ENCODE measurements around the gene NAV1.

DNA sequence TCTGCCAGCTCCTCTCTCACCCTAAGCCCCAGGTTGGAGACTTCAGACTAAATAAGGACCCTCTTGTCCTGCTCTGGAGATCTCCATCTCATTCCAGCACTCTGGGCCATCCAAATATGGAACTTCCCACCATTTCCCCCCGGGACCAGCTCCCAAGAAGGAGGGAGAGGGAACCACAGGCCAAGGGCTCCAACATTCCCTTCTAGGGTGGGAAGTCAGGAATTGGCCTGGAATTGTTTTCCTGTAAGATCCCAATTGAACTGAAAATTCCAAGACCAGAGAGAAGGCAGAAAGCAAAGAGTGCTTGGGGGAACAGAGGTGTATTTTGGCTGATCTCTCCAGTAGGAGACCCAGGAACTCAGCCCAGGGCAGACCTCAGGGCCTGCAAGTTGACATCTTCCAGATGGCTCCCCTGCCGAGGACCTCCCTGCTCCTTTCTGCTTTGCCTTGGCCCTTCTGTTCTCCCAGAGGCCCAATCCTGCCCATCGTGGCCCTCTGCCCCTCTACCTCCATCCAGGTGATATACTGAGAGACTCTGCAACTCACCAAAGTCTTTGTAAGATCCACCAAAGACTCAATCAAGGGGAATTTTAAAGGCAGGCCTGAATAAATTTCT is 46.9 kb upstream of the NAV1 start:
- TF ChIP-seq POLR2A (IDR thresholded peaks at IDR 0.05; ENCODE audit: low read length) (no peak), GATA1 (IDR thresholded peaks at IDR 0.05; ENCODE audit: low read depth, low read length) (no peak)
